Spleen (tissue), 11 donors: Measurements from ENCODE around the gene ENOPH1. TPM values are rescaled to one million over a fixed set of nuclear protein-coding genes. Genes with fewer than 3 reads are reported as not detected.

ENCODE experiments used
- DNase-seq: peaks from one replicate; pipeline ENCODE4 v3.0.0-alpha.2; 2020
- H3K27ac ChIP-seq, 8 donors: fragments of 200-600 bp; sonication (generic) in 7 of 8; 1 replicate in 4 of 8; 2 replicates in 4 of 8; pipeline versions ENCODE4 v1.5.0 to v1.8.0; 2016 to 2021; ENCODE audit warnings: inconsistent platforms in 4 of 8, mild to moderate bottlenecking in 4 of 8, moderate library complexity in 1 of 8
- H3K27me3 ChIP-seq, 7 donors: fragments of 200-600 bp; sonication (generic) in 6 of 7; replicated peaks in 1 of 7; 1 replicate in 4 of 7; 2 replicates in 3 of 7; pipeline versions ENCODE4 v1.5.0 to v1.8.0; 2016 to 2021; ENCODE audit warnings: inconsistent platforms in 3 of 7, mild to moderate bottlenecking in 1 of 7
- H3K36me3 ChIP-seq, 6 donors: fragments of 200-600 bp; sonication (generic) in 5 of 6; 1 replicate in 4 of 6; 2 replicates in 2 of 6; pipeline versions ENCODE4 v1.5.0 to v1.8.0; 2016 to 2021; ENCODE audit warnings: inconsistent platforms in 2 of 6
- H3K4me1 ChIP-seq, 6 donors: fragments of 200-600 bp; sonication (generic) in 5 of 6; 1 replicate in 3 of 6; 2 replicates in 3 of 6; pipeline versions ENCODE4 v1.5.0 to v1.8.0; 2016 to 2021; ENCODE audit warnings: inconsistent platforms in 3 of 6
- H3K4me3 ChIP-seq, 8 donors: fragments of 200-600 bp; sonication (generic) in 7 of 8; 1 replicate in 4 of 8; 2 replicates in 4 of 8; pipeline versions ENCODE4 v1.5.0 to v1.8.0; 2016 to 2021; ENCODE audit warnings: inconsistent platforms in 4 of 8, mild to moderate bottlenecking in 4 of 8, moderate library complexity in 2 of 8
- H3K9me3 ChIP-seq, 8 donors: fragments of 200-600 bp; sonication (generic) in 7 of 8; 1 replicate in 4 of 8; 2 replicates in 4 of 8; pipeline versions ENCODE4 v1.5.0 to v1.8.0; 2016 to 2021; ENCODE audit warnings: inconsistent platforms in 4 of 8
- POLR2A ChIP-seq, 3 donors: fragments of 450-650 bp; IDR thresholded peaks; one replicate each; pipeline ENCODE4 v1.5.1; 2017; ENCODE audit warnings: antibody characterized with exemption in 3 of 3, mild to moderate bottlenecking in 1 of 3
- POLR2AphosphoS5 ChIP-seq, 3 donors: sonication (generic); formaldehyde crosslinking; IDR thresholded peaks; one replicate each; pipeline ENCODE4 v1.5.1; 2017; ENCODE audit warnings: antibody characterized with exemption in 3 of 3
- WGBS, 5 donors: extraction: QIAGEN DNeasy Blood & Tissue Kit in 3 of 5; methylation state at CpG; one replicate each; pipeline versions ENCODE4 v1.1.5 to v1.1.7; 2013 to 2018; 5-methylcytosine and 5-hydroxymethylcytosine counted together
- intact Hi-C: fragments of 100-400 bp; cut with DNase I; formaldehyde crosslinking; loops from one replicate; pipeline ENCODE4 v1.15.0; 2023; ENCODE audit warnings: low total_unique reads
- polyA plus RNA-seq, 3 donors: library from polyadenylated mRNA; stranded (reverse); fragments of 200-250 nt; gene quantifications; one replicate each; pipeline ENCODE4 v1.2.1, GENCODE V29; 2013
- total RNA-seq, 7 donors: library from RNA; depleted of rRNA in 3 of 7; stranded (reverse); fragments of >200 nt in 3 of 7; fragmentation: NEBNext Ultra II Directional in 4 of 7; extraction: Animal tissue kit (Norgen Biotek cat#: 25700) in 4 of 7; gene quantifications; one replicate each; pipeline versions ENCODE4 v1.1.0 to v1.2.1, GENCODE V29; 2016 to 2021
- TF ChIP-seq, protein P1 (sequence below), 11 experiments: fragments of 200-600 bp in 7 of 11; fragments of 450-650 bp in 4 of 11; sonication (generic) in 4 of 11; IDR thresholded peaks in 8 of 11; conservative IDR thresholded peaks in 3 of 11; 1 replicate in 7 of 11; 2 replicates in 4 of 11; pipeline versions ENCODE4 v1.4.0 to v1.8.0; 2016 to 2021; ENCODE audit warnings: antibody characterized with exemption in 11 of 11, inconsistent platforms in 4 of 11, mild to moderate bottlenecking in 1 of 11
- donor health status: healthy with polysubstance abuse.
- donor health status: DM: no; HTN: no; CAD: no; lungs with moderate emphysema.
- donor health status: DM: no; HTN: no; CAD: no.
- donor health status: Bipolar disorder and iron deficiency.
- donor health status: healthy.
- donor health status: DM: no; HTN: no; CAD: no.
- donor health status: DM: yes; HTN: yes; CAD: no.

Gene ENOPH1
- total and polyA plus RNA-seq, 10 donors: 21.6 to 35.9 (median 28.5) TPM

DNA sequence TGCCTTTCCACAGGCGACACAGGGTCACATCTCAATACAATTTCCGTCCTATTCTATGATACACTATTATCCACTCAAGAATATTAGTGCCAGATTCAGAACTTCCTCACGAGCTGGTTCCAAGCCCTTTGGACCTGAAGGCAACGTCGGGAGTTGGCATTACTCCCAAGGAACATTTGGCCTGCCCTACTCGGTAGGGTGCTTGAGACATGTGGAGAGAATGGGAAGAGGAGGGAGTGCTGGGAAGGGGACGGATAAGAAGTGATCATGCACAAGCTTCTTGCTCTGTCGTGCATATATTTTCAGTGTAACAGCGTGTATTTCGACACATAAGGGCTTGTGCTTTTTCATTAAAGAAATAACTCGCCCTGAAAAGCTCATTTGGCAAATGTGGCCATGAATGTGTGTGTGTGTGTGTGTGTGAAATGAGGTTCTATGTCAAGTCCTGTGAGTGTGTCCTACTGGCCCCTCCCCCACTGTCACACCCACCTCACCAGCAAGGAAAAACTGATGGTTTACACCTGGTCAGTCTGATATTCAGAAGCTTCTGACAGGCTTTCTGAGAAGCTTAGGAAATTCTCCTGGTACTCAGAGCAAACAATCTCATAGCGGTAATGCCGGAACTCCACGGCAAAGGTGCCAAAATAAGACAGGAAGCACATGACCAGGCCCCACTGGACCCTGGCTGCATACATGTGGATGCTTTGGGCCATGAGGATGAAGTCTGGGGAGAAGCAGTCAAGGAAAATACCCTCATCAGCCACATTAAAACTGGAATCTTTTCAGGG, 54.8 kb downstream of the ENOPH1 start:
- intact Hi-C loops: no loop called here
- DNase-seq: no peak
- Histone ChIP-seq H3K27me3 (no peaks in the 10 kb centered on the region), H3K4me3 (no peak overlapping the region), H3K9me3 (no peaks in the 10 kb centered on the region), H3K36me3 (peaks cover 0 to 8% (median 0%) of the 10 kb centered on the region in 6 donors), H3K27ac (no peak overlapping the region), H3K4me1 (no peaks in the 10 kb centered on the region)
- 88 to 97% (median 92%) methylated on average over 14 of the region's 14 CpGs for WGBS, 5 donors
- TF ChIP-seq POLR2AphosphoS5 (IDR thresholded peaks at IDR 0.05) (no peak), POLR2A (IDR thresholded peaks at IDR 0.05) (no peak)
- TF ChIP-seq, protein P1, sequence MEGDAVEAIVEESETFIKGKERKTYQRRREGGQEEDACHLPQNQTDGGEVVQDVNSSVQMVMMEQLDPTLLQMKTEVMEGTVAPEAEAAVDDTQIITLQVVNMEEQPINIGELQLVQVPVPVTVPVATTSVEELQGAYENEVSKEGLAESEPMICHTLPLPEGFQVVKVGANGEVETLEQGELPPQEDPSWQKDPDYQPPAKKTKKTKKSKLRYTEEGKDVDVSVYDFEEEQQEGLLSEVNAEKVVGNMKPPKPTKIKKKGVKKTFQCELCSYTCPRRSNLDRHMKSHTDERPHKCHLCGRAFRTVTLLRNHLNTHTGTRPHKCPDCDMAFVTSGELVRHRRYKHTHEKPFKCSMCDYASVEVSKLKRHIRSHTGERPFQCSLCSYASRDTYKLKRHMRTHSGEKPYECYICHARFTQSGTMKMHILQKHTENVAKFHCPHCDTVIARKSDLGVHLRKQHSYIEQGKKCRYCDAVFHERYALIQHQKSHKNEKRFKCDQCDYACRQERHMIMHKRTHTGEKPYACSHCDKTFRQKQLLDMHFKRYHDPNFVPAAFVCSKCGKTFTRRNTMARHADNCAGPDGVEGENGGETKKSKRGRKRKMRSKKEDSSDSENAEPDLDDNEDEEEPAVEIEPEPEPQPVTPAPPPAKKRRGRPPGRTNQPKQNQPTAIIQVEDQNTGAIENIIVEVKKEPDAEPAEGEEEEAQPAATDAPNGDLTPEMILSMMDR (IDR thresholded peaks at IDR 0.05 in 8 of 11, conservative IDR thresholded peaks at IDR 0.05 in 3 of 11): no peak

DNA sequence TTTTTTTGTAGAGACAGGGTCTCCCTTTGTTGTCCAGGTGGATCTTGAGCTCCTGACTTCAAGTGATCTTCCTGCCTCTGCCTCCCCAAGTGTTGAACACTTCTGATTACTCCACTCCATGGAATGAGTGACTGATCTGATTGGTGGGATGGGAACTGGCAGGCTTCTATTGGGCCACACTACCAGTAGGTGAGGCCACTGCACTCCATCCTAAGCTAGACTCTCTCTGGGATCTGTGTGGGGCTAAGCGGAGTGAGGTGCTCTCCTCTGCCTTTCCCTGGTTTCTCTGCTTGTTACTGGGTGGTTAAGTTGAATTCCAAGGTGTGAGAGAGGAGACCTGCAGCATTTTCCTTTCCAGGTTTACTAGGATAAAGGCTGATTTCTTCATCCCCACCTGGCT, 58.7 kb downstream of the ENOPH1 start:
- intact Hi-C loops: no loop called here
- Histone ChIP-seq H3K36me3 (no peaks in the 10 kb centered on the region), H3K9me3 (no peaks in the 10 kb centered on the region), H3K27ac (no peak overlapping the region), H3K4me1 (no peaks in the 10 kb centered on the region), H3K27me3 (no peaks in the 10 kb centered on the region), H3K4me3 (no peak overlapping the region)
- no peak for TF ChIP-seq POLR2A (IDR thresholded peaks at IDR 0.05)
- TF ChIP-seq, protein P1 (IDR thresholded peaks at IDR 0.05 in 8 of 11, conservative IDR thresholded peaks at IDR 0.05 in 3 of 11): no peak
- TF ChIP-seq POLR2AphosphoS5 (IDR thresholded peaks at IDR 0.05): no peak
- WGBS, 5 donors: 93 to 100% (median 98%) methylated on average over 1 of the region's 1 CpG
- no peak for DNase-seq

DNA sequence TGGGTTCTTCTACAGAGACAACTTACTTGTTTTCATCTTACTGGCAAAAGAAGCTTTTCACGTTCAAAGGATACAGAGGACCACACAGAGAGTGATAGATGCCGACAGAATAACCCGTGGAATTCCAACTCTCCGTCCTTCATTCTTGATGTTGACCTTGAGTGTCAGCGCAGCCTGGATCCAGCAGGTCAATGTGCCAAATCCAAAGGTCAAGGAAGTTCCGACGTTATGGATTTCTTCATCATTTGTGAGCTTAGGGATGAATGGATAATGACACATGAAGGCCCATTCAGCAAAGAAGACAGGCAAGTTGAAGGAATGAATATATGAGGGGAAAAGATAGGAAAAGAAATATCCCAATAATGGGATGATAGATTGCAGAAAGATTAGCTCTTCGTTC, 59.6 kb downstream of the ENOPH1 start:
- WGBS, 5 donors: 62 to 80% (median 65%) methylated on average over 8 of the region's 8 CpGs
- intact Hi-C loops: no loop called here
- Histone ChIP-seq H3K27ac (no peak overlapping the region), H3K4me3 (no peak overlapping the region), H3K4me1 (no peaks in the 10 kb centered on the region), H3K9me3 (no peaks in the 10 kb centered on the region), H3K36me3 (no peaks in the 10 kb centered on the region), H3K27me3 (no peaks in the 10 kb centered on the region)
- no peak for DNase-seq
- no peak for TF ChIP-seq POLR2A (IDR thresholded peaks at IDR 0.05)
- TF ChIP-seq POLR2AphosphoS5 (IDR thresholded peaks at IDR 0.05): no peak
- TF ChIP-seq, protein P1 (IDR thresholded peaks at IDR 0.05 in 8 of 11, conservative IDR thresholded peaks at IDR 0.05 in 3 of 11): no peak

DNA sequence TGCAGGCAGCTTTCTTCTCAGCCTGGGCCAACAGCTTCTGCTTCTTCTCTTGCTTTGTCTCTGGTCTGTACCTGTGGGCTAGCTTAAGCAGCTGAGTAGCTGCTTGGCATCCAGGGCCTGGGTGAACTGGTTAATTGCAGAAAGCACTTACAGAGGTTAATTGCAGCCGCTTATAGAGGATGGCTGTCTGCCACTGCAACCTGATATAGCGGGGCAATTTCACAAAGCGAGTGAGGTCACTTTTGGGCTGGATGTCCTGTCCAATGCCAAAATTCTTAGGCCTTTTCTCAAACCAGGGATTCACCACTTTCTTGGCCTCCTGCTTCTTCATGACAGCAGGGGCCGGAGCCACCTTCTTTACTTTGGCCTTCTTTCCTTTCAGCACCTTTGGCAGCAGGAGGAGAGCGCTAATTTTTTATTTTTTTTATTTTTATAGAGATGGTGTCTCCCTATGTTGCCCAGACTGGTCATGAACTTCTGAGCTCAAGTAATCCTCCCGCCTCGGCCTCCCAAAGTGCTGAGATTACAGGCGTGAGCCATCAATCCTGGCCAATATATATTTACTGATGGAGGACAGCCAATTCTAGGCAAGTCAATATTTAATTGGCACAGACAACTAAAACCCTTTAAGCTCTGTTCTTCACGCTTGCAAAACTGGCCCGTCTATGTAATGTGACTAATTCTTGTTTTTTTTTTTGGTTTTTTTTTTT, 61.0 kb downstream of the ENOPH1 start:
- no peaks in the 10 kb centered on the region for H3K36me3 ChIP-seq
- TF ChIP-seq, protein P1 (IDR thresholded peaks at IDR 0.05 in 8 of 11, conservative IDR thresholded peaks at IDR 0.05 in 3 of 11): no peak
- TF ChIP-seq POLR2AphosphoS5 (IDR thresholded peaks at IDR 0.05): no peak
- TF ChIP-seq POLR2A (IDR thresholded peaks at IDR 0.05): no peak
- no peak overlapping the region for H3K27ac ChIP-seq
- DNase-seq: no peak
- intact Hi-C loops: no loop called here
- H3K27me3 ChIP-seq: no peaks in the 10 kb centered on the region
- H3K4me1 ChIP-seq: no peaks in the 10 kb centered on the region
- H3K4me3 ChIP-seq: no peak overlapping the region
- no peaks in the 10 kb centered on the region for H3K9me3 ChIP-seq
- 91 to 96% (median 95%) methylated on average over 10 of the region's 10 CpGs for WGBS, 5 donors
